ENCODE results near the gene MCCC1.

MCCC1 gene

DNA sequence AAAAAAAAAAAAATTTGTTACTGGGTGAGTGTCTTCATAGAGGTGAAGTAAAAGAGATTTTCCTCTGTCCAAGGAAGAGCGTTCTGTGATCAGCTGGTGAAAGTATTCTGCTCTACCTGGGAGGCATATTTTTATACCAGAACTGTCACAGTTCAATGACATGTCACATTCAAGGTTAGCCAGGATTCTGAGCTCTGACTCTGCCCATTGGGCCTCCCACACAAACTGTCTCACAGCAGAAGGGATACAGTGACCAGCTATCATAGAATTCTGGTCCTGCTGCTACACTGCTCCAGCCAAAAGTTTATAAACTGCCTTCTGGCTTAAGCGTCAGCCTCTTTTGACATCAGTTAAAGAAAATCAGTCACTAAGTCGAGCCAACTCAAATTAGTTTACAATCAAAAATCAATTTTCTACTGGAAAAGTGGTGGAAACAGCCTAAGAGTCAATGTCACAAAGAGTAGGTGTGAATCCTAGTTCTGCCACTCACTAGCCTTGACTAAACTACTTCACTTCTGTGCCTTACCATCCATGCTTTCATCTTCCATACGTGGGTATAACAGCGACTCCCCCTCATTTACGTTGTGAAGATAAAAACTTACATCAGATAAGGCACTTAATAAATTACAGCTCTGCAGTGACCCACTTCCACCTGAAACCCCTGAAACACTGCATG is 66.3 kb downstream of the MCCC1 start:
- no peak for TF ChIP-seq CTCF (IDR thresholded peaks at IDR 0.05; ENCODE audit: low read depth, low read length)
- H3K4me3 ChIP-seq (replicated peaks in 1 of 2; ENCODE audit: low read depth in 2 of 2, low read length in 2 of 2) = no peak overlapping the region
- DNase-seq (ENCODE audit: low read depth in 2 of 2) = no peak

- no peak for DNase-seq (ENCODE audit: low read depth in 2 of 2)
- no peak for TF ChIP-seq CTCF (IDR thresholded peaks at IDR 0.05; ENCODE audit: low read depth, low read length)
- no peak overlapping the region for H3K4me3 ChIP-seq (replicated peaks in 1 of 2; ENCODE audit: low read depth in 2 of 2, low read length in 2 of 2)
Observed at GRCh38 chr3:183031826-183032225, 67.5 kb downstream of the MCCC1 start.

DNA sequence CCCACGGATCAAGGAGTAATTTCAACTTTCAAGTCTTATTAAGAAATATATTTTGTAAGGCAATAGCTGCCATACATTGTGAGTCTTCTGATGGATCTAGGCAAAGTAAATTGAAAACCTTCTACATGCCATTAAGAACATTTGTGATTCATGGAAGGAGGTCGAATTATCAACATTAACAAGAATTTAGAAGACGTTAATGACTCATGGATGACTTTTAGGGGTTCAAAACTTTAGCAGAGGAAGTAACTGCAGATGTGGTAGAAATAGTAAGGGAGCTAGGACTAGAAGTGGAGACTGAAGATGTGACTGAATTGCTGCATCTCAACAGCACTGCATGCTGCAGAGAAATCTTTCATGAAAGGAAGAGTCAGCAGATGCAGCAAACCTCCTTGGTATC is 70.9 kb downstream of the MCCC1 start:
- TF ChIP-seq CTCF (IDR thresholded peaks at IDR 0.05; ENCODE audit: low read depth, low read length) = no peak
- H3K4me3 ChIP-seq (replicated peaks in 1 of 2; ENCODE audit: low read depth in 2 of 2, low read length in 2 of 2) = no peak overlapping the region
- no peak for DNase-seq (ENCODE audit: low read depth in 2 of 2)

GRCh38 chr3:183027276-183027675 is 72.0 kb downstream of the MCCC1 start:
- DNase-seq (ENCODE audit: low read depth in 2 of 2) = peak in 1 of 2 donors; percentile 5
- no peak overlapping the region for H3K4me3 ChIP-seq (replicated peaks in 1 of 2; ENCODE audit: low read depth in 2 of 2, low read length in 2 of 2)
- no peak for TF ChIP-seq CTCF (IDR thresholded peaks at IDR 0.05; ENCODE audit: low read depth, low read length)

GRCh38 chr3:183022936-183023516 is 76.3 kb downstream of the MCCC1 start:
- no peak for DNase-seq (ENCODE audit: low read depth in 2 of 2)
- TF ChIP-seq CTCF (IDR thresholded peaks at IDR 0.05; ENCODE audit: low read depth, low read length) = no peak
- no peak overlapping the region for H3K4me3 ChIP-seq (replicated peaks in 1 of 2; ENCODE audit: low read depth in 2 of 2, low read length in 2 of 2)

DNA sequence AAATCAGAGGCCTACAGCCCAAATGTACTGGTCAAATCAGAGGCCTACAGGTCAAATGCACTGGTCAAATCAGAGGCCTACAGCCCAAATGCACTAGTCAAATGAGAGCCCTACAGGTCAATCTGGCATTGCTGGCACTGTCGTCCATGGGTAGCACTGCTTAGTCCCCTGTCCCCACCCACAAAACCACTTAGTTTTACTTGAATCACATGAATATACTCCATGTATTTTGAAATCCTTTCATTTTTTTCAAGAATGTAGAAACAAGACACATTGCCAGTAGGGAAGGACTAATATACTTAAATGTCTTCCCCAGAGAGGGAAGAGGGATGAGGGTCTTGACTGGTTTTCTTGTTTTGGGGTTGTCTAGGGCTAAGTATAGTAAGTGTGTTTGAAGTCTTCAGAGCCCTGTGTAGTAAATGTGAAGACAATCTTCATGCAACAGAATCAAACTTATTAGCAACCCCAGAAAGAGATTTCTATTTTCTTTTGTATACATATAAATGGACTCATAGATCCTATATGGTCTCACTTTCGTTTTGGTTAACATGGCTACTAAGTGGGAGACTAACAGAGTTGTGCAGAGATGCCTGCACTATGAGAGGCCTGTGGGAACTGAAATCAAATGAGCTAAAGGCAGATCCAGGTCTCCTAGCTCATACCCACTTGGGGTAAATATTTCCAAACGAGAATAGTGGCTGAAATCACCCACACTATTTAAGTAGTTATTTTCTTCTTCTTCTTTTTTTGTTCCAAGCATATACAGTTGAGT is 80.7 kb downstream of the MCCC1 start:
- DNase-seq (ENCODE audit: low read depth in 2 of 2) = no peak
- H3K4me3 ChIP-seq (replicated peaks in 1 of 2; ENCODE audit: low read depth in 2 of 2, low read length in 2 of 2) = no peak overlapping the region
- no peak for TF ChIP-seq CTCF (IDR thresholded peaks at IDR 0.05; ENCODE audit: low read depth, low read length)
